GM23248 (cell line): ENCODE results near the gene AUP1.

ENCODE experiments used
- EZH2 ChIP-seq: fragments of 200-600 bp; sonication (generic); IDR thresholded peaks from 2 replicates; pipeline ENCODE4 v1.6.1; 2018; ENCODE audit warnings: antibody characterized with exemption, mild to moderate bottlenecking; ENCODE audit not compliant: insufficient read depth, poor library complexity, severe bottlenecking
- EZH2phosphoT487 ChIP-seq: fragments of 200-600 bp; sonication (generic); IDR thresholded peaks from 2 replicates; pipeline ENCODE4 v1.6.1; 2018; ENCODE audit warnings: antibody characterized with exemption, moderate library complexity, mild to moderate bottlenecking, low read depth; ENCODE audit not compliant: insufficient read depth

DNA sequence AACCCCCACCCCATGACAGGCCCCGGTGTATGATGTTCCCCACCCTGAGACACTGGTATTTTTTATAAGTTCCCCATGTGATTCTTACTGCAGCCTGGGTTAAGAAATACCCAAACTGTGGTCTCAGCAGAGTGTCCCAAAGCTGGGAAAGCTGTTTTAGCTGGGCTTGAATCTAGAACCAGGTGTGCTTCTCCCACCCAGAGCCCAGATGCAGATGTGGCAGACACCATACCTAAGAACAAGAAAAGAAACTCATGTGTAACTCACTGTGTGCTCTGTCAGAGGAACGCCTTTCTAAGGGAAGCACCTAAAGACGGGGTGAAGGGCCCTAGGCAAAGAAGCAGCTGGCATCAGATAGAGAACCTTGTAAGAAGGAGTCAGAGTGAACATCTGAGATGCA is 48.9 kb upstream of the AUP1 start:
- TF ChIP-seq EZH2: no peak
- TF ChIP-seq EZH2phosphoT487: no peak
